ENCODE data around the gene SLC27A6.
"Not testable (repeated sequence)": the region's sequence is repeated elsewhere in the genome, so short reads cannot be mapped to it uniquely, and the experiment has no call there.

The SLC27A6 gene

DNA sequence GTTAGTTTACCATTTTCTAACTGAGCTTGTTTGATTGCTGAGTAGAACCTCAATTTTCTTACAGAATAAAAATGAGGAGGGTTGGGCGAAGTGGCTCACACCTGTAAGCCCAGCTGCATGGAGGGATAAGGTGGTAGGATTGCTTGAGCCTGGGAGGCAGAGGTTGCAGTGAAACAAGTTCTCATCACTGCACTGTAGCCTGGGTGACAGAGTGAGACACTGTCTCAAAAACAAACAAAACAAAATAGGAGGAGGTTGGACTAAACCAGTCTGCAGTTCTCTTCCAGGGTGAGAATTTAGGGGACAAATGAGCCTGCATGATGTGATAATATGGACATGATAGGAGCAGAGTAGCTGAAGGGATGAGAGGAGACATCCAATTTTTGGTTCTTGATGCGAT is 57.3 kb downstream of the SLC27A6 start:
- H3K9me3 ChIP-seq = no peaks in the 10 kb centered on the region
- H3K4me1 ChIP-seq (ENCODE audit: control insufficient read depth in 1 of 2, insufficient read depth in 1 of 2, low read depth in 1 of 2, low read length in 1 of 2) = no peaks in the 10 kb centered on the region
- TF ChIP-seq, protein P1, sequence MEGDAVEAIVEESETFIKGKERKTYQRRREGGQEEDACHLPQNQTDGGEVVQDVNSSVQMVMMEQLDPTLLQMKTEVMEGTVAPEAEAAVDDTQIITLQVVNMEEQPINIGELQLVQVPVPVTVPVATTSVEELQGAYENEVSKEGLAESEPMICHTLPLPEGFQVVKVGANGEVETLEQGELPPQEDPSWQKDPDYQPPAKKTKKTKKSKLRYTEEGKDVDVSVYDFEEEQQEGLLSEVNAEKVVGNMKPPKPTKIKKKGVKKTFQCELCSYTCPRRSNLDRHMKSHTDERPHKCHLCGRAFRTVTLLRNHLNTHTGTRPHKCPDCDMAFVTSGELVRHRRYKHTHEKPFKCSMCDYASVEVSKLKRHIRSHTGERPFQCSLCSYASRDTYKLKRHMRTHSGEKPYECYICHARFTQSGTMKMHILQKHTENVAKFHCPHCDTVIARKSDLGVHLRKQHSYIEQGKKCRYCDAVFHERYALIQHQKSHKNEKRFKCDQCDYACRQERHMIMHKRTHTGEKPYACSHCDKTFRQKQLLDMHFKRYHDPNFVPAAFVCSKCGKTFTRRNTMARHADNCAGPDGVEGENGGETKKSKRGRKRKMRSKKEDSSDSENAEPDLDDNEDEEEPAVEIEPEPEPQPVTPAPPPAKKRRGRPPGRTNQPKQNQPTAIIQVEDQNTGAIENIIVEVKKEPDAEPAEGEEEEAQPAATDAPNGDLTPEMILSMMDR (IDR thresholded peaks at IDR 0.05) = no peak
- H3K36me3 ChIP-seq = no peaks in the 10 kb centered on the region
- H3K4me3 ChIP-seq (ENCODE audit: low read depth in 1 of 2, low read length in 1 of 2) = no peak overlapping the region
- no peak overlapping the region for H3K27ac ChIP-seq
- no peaks in the 10 kb centered on the region for H3K27me3 ChIP-seq

DNA sequence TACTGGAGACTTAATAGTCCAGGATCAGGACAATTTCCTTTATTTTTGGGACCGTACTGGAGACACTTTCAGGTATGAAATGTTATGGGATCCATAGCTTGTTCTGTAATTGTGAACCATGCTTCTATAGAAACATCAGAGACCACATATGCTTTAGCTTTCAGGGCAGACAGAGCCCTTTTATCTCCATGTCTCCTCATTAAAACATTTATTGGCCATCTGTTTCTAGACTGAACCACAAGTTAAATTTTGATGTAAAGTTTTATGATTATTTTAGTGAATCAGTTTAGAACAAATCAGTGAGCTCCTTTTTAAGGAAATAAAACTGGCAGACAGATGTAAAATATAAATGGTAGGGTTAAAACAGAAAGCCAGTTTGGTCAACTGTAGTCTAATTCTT is 62.0 kb downstream of the SLC27A6 start:
- Histone ChIP-seq H3K9me3 (no peaks in the 10 kb centered on the region), H3K27me3 (no peaks in the 10 kb centered on the region), H3K36me3 (no peaks in the 10 kb centered on the region), H3K4me1 (ENCODE audit: control insufficient read depth in 1 of 2, insufficient read depth in 1 of 2, low read depth in 1 of 2, low read length in 1 of 2) (no peaks in the 10 kb centered on the region), H3K27ac (no peak overlapping the region), H3K4me3 (ENCODE audit: low read depth in 1 of 2, low read length in 1 of 2) (no peak overlapping the region)
- TF ChIP-seq, protein P1 (IDR thresholded peaks at IDR 0.05) = no peak

DNA sequence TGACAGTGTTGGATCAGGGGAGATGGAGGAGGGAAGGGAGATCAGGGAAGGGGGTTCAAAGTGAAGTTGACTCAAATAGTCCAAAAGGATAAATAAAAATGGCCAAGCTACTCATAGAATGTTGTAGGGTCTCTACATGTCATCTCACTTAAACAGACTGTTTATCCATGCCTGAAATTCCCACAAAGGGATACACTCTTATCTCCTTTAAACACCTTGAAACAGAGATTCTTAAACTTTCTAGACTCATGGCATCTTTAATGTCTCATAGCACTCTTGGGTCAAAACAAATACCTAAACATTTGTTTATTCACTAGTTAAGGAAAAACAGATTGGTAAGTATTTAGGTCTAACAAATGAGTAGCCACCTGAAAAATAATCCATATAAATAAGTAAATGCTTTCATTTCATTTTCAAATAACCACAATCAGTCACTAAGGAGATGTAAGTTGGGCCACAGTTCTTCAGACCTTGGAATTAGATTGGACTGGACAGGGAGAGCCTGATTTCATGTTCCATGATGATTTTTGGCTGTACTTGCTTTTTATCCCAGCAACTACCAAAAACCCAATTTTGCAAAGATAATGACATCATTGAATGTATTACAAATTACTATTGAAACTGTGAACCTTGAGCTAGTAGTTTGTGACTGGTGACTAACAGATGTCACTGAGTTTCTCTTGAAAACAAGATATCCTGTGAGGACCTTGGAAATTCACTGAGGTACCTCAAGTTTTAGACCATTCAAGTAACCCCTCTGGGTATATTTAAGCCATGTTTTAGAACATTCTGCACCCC is 66.8 kb downstream of the SLC27A6 start:
- no peak overlapping the region for H3K27ac ChIP-seq
- H3K4me1 ChIP-seq (ENCODE audit: control insufficient read depth in 1 of 2, insufficient read depth in 1 of 2, low read depth in 1 of 2, low read length in 1 of 2) = no peaks in the 10 kb centered on the region
- TF ChIP-seq, protein P1 (IDR thresholded peaks at IDR 0.05) = no peak
- no peaks in the 10 kb centered on the region for H3K36me3 ChIP-seq
- H3K9me3 ChIP-seq = no peaks in the 10 kb centered on the region
- H3K4me3 ChIP-seq (ENCODE audit: low read depth in 1 of 2, low read length in 1 of 2) = no peak overlapping the region
- no peaks in the 10 kb centered on the region for H3K27me3 ChIP-seq

DNA sequence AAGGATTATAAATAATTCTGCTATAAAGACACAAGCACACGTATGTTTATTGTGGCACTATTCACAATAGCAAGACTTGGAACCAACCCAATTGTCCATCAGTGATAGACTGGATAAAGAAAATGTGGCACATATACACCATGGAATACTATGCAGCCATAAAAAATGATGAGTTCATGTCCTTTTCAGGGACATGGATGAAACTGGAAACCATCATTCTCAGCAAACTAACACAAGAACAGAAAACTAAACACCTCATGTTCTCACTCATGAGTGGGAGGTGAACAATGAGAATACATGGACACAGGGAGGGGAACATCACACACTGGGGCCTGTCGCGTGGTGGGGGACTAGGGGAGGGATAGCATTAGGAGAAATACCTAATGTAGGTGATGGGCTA is 71.0 kb downstream of the SLC27A6 start:
- not testable (repeated sequence) for H3K27me3 ChIP-seq; H3K27ac ChIP-seq; H3K4me3 ChIP-seq (ENCODE audit: low read depth in 1 of 2, low read length in 1 of 2); H3K9me3 ChIP-seq; H3K36me3 ChIP-seq; H3K4me1 ChIP-seq (ENCODE audit: control insufficient read depth in 1 of 2, insufficient read depth in 1 of 2, low read depth in 1 of 2, low read length in 1 of 2)

DNA sequence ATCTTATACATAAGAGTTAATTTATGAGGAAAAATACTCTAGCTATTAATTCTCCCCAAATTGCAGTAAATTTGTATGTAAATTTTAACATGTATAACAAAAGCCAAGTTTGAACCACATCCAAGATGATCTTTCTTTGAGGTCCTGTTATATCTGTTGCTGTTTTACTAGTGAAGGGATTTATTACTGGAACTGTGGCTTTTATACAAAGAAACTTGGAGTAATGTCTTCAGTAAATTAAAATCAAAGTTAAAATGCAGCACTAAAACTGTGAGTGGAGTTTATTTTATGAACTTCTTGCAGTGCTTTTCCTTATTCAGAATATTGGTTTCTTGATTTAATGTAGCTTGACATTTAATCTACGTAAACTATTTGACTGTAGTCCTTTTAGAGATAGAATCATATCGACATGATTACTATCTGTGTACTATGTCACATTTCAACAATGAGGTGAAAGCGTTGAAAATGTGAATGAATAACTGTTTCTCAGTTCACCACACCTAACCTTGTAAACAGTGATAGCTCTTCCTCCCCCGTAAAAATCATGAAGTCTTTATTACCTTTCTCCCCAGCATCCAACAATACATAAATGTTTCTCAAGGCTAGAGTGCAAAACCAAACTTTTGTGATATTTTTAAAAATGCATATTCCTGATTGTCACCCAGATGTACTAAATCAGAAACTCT is 76.1 kb downstream of the SLC27A6 start:
- Histone ChIP-seq H3K27ac (no peak overlapping the region), H3K36me3 (no peaks in the 10 kb centered on the region), H3K4me3 (ENCODE audit: low read depth in 1 of 2, low read length in 1 of 2) (no peak overlapping the region), H3K27me3 (no peaks in the 10 kb centered on the region), H3K4me1 (ENCODE audit: control insufficient read depth in 1 of 2, insufficient read depth in 1 of 2, low read depth in 1 of 2, low read length in 1 of 2) (no peaks in the 10 kb centered on the region), H3K9me3 (no peaks in the 10 kb centered on the region)
- TF ChIP-seq, protein P1 (IDR thresholded peaks at IDR 0.05) = no peak

- H3K4me1 ChIP-seq (ENCODE audit: control insufficient read depth in 1 of 2, insufficient read depth in 1 of 2, low read depth in 1 of 2, low read length in 1 of 2) = no peaks in the 10 kb centered on the region
- TF ChIP-seq, protein P1 (IDR thresholded peaks at IDR 0.05) = no peak
- no peaks in the 10 kb centered on the region for H3K9me3 ChIP-seq
- H3K27ac ChIP-seq = no peak overlapping the region
- no peaks in the 10 kb centered on the region for H3K27me3 ChIP-seq
- H3K4me3 ChIP-seq (ENCODE audit: low read depth in 1 of 2, low read length in 1 of 2) = no peak overlapping the region
- no peaks in the 10 kb centered on the region for H3K36me3 ChIP-seq
These were observed 77.0 kb downstream of the SLC27A6 start for GRCh38 chr5:129042306-129042705.

Data from neutrophil (primary cell).